ENCODE results near the gene DLX1. TPM values are rescaled to one million over a fixed set of nuclear protein-coding genes. Genes with fewer than 3 reads are reported as not detected.

The DLX1 gene
- total RNA-seq, 1 experiment from 2014 or later = 7.6 TPM

- POLR2A ChIA-PET (ENCODE audit: unreplicated experiment) = no interaction called here
- no peak overlapping the region for H3K27ac ChIP-seq (ENCODE audit: low read length)
Measured at GRCh38 chr2:172047566-172048507, 37.5 kb upstream of the DLX1 start.

DNA sequence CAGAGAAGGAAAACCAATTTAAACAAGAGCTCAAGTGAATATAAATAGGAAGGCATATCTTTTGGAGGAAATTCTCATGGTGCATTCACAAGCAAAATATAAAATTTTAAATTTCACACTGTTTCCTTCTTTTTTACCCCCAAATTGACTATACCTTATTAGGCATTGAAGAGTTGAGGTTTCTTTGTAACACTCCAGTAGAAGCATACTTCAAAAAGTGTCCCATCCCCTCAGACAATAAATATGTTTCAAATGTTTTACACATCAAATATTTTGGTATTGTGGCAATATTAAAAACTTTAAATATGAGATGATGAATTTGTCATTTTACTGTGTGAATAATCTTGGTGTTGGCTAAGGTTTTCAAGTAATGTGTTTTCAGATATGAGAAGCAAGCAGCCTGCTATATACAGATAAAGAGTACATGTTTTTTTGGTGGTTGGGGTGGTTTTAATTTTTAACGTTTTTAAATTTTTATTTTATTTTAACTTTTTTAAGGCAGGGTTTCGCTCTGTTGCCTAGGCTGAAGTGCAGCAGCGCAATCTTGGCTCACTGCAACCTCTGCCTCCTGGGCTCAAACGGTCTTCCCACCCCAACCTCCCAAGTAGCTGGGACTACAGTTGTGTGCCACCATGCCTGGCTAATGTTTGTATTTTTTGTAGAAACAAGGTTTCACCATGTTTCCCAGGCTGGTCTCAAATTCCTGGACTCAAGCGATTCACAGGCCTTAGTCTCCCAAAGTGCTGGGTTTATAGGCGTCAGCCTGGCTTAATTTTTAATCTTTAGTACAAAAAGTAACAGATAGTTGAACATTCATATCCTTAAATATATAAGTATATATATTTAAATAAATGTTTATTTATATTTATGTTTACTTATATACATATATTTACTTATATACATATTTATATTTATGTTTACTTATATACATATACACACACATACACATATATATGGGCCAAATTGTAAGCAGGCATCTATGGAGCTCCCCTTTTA lies 36.5 kb upstream of the DLX1 start:
- CTCF ChIA-PET = no interaction called here

More at GRCh38 chr2:172047566-172048507, 37.5 kb upstream of the DLX1 start:
- CTCF ChIA-PET = no interaction called here
- ATAC-seq (no peak), DNase-seq (no peak)
- Histone ChIP-seq H4K20me1 (ENCODE audit: low read length) (no peaks in the 10 kb centered on the region), H3K9ac (ENCODE audit: low read length) (no peak overlapping the region), H3K79me2 (ENCODE audit: low read length) (no peaks in the 10 kb centered on the region), H3K27me3 (ENCODE audit: low read length) (no peaks in the 10 kb centered on the region), H3K4me3 (ENCODE audit: low read length) (no peak overlapping the region), H3K9me3 (ENCODE audit: low read length) (no peaks in the 10 kb centered on the region), H3K4me2 (ENCODE audit: low read length) (no peak overlapping the region), H3F3A (ENCODE audit: low read length, unreplicated experiment) (no peaks in the 10 kb centered on the region), H3K9me2 (replicated peaks; ENCODE audit: low read length) (no peaks in the 10 kb centered on the region), H3K36me3 (ENCODE audit: low read depth, low read length) (no peaks in the 10 kb centered on the region), H2AFZ (ENCODE audit: low read length) (no peak overlapping the region), H3K4me1 (ENCODE audit: insufficient read depth, low read length) (peaks cover 4% of the 10 kb centered on the region; the same call in 1 of the 2 replicates)
- no TSS peak for BruUV-seq (replicated peaks)
- intact Hi-C loops (cut with micrococcal nuclease) = no loop called here
- TF ChIP-seq, protein P1, sequence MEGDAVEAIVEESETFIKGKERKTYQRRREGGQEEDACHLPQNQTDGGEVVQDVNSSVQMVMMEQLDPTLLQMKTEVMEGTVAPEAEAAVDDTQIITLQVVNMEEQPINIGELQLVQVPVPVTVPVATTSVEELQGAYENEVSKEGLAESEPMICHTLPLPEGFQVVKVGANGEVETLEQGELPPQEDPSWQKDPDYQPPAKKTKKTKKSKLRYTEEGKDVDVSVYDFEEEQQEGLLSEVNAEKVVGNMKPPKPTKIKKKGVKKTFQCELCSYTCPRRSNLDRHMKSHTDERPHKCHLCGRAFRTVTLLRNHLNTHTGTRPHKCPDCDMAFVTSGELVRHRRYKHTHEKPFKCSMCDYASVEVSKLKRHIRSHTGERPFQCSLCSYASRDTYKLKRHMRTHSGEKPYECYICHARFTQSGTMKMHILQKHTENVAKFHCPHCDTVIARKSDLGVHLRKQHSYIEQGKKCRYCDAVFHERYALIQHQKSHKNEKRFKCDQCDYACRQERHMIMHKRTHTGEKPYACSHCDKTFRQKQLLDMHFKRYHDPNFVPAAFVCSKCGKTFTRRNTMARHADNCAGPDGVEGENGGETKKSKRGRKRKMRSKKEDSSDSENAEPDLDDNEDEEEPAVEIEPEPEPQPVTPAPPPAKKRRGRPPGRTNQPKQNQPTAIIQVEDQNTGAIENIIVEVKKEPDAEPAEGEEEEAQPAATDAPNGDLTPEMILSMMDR (conservative IDR thresholded peaks at IDR 0.05; ENCODE audit: low read depth, low read length) = no peak
- TF ChIP-seq EZH2phosphoT487 (IDR thresholded peaks at IDR 0.05; ENCODE audit: borderline replicate concordance, low read length) = no peak
- TF ChIP-seq EZH2 (IDR thresholded peaks at IDR 0.05; ENCODE audit: low read length, unreplicated experiment) = no peak

More for the DNA sequence above, 36.5 kb upstream of the DLX1 start:
- Histone ChIP-seq H3K27ac (ENCODE audit: low read length) (no peak overlapping the region), H2AFZ (ENCODE audit: low read length) (no peak overlapping the region), H3K79me2 (ENCODE audit: low read length) (no peaks in the 10 kb centered on the region), H3K4me2 (ENCODE audit: low read length) (no peak overlapping the region), H3K9me3 (ENCODE audit: low read length) (no peaks in the 10 kb centered on the region), H3K9me2 (replicated peaks; ENCODE audit: low read length) (no peaks in the 10 kb centered on the region), H3F3A (ENCODE audit: low read length, unreplicated experiment) (no peaks in the 10 kb centered on the region), H3K4me3 (ENCODE audit: low read length) (no peak overlapping the region), H4K20me1 (ENCODE audit: low read length) (no peaks in the 10 kb centered on the region), H3K27me3 (ENCODE audit: low read length) (no peaks in the 10 kb centered on the region), H3K9ac (ENCODE audit: low read length) (no peak overlapping the region), H3K4me1 (ENCODE audit: insufficient read depth, low read length) (peaks cover 4% of the 10 kb centered on the region; the same call in 1 of the 2 replicates), H3K36me3 (ENCODE audit: low read depth, low read length) (no peaks in the 10 kb centered on the region)
- POLR2A ChIA-PET (ENCODE audit: unreplicated experiment) = no interaction called here
- intact Hi-C loops (cut with micrococcal nuclease) = no loop called here
- TF ChIP-seq EZH2phosphoT487 (IDR thresholded peaks at IDR 0.05; ENCODE audit: borderline replicate concordance, low read length) (no peak), EZH2 (IDR thresholded peaks at IDR 0.05; ENCODE audit: low read length, unreplicated experiment) (no peak)
- TF ChIP-seq, protein P1 (conservative IDR thresholded peaks at IDR 0.05; ENCODE audit: low read depth, low read length) = no peak
- DNase-seq = no peak
- no TSS peak for BruUV-seq (replicated peaks)
- ATAC-seq = no peak

All from PC-3 (cell line).